Upper lobe of left lung (tissue), 6 donors: ENCODE measurements around the gene GUCY2C. TPM values are rescaled to one million over a fixed set of nuclear protein-coding genes. Genes with fewer than 3 reads are reported as not detected.

Experiments
- ATAC-seq, 2 donors: fragments of 200-7000 bp; cut with Tn5 transposase; one replicate each; pipeline ENCODE4 v1.9.1; 2022; ENCODE audit warnings: mild to moderate bottlenecking in 2 of 2, moderate library complexity in 2 of 2; ENCODE audit not compliant: low FRiP score in 2 of 2
- DNase-seq, 2 donors: peaks; one replicate each; pipeline ENCODE4 v3.0.0-alpha.2; 2019 to 2020
- H3K27ac ChIP-seq, 4 donors: fragments of 200-600 bp; sonication (generic); one replicate each; pipeline ENCODE4 v1.5.1; 2016 to 2019
- H3K27me3 ChIP-seq, 4 donors: fragments of 200-600 bp; sonication (generic); one replicate each; pipeline ENCODE4 v1.5.1; 2017 to 2019
- H3K36me3 ChIP-seq, 4 donors: fragments of 200-600 bp; sonication (generic); one replicate each; pipeline ENCODE4 v1.5.1; 2016 to 2019
- H3K4me1 ChIP-seq, 4 donors: fragments of 200-600 bp; sonication (generic); one replicate each; pipeline ENCODE4 v1.5.1; 2018 to 2019
- H3K4me3 ChIP-seq, 4 donors: fragments of 200-600 bp; sonication (generic); one replicate each; pipeline ENCODE4 v1.5.1; 2017 to 2019; ENCODE audit warnings: mild to moderate bottlenecking in 2 of 4, moderate library complexity in 1 of 4
- H3K9me3 ChIP-seq, 4 donors: fragments of 200-600 bp; sonication (generic); one replicate each; pipeline ENCODE4 v1.5.1; 2018 to 2019
- CTCF ChIP-seq, 6 experiments: fragments of 450-650 bp in 4 of 6; fragments of 200-600 bp in 2 of 6; sonication (generic) in 2 of 6; IDR thresholded peaks; one replicate each; pipeline ENCODE4 v1.5.1; 2016 to 2019; ENCODE audit warnings: antibody characterized with exemption in 6 of 6
- EP300 ChIP-seq, 4 donors: sonication (generic); formaldehyde crosslinking; IDR thresholded peaks; one replicate each; pipeline ENCODE4 v1.5.1; 2017; ENCODE audit warnings: antibody characterized with exemption in 4 of 4, control low read depth in 2 of 4
- POLR2A ChIP-seq, 4 donors: fragments of 450-650 bp; IDR thresholded peaks; one replicate each; pipeline ENCODE4 v1.5.1; 2016 to 2017; ENCODE audit warnings: antibody characterized with exemption in 4 of 4, mild to moderate bottlenecking in 2 of 4
- POLR2AphosphoS5 ChIP-seq, 2 donors: sonication (generic); formaldehyde crosslinking; IDR thresholded peaks; one replicate each; pipeline ENCODE4 v1.5.1; 2017; ENCODE audit warnings: antibody characterized with exemption in 2 of 2
- WGBS, 2 donors: methylation state at CpG; one replicate each; pipeline ENCODE4 v1.1.5; 2017 to 2018; 5-methylcytosine and 5-hydroxymethylcytosine counted together
- total RNA-seq, 6 donors: library from RNA; depleted of rRNA in 4 of 6; stranded (reverse); fragments of >200 nt in 4 of 6; gene quantifications; one replicate each; pipeline versions ENCODE4 v1.1.0 to v1.2.1, GENCODE V29; 2016 to 2021
- donor health status: DM: no; HTN: no; CAD: no; lungs with moderate emphysema.
- donor health status: DM: no; HTN: yes; CAD: no; lungs with severe emphysema.

The GUCY2C gene
- total RNA-seq, 6 donors from 2014 or later, result 1.0 TPM; not detected in 5

GRCh38 chr12:14570231-14570630 lies 126.2 kb downstream of the GUCY2C start:
- no peak overlapping the region for H3K27ac ChIP-seq
- 96 to 100% methylated on average over 1 of the region's 1 CpG for whole genome bisulfite sequencing, 2 donors

GRCh38 chr12:14567351-14568162 lies 128.8 kb downstream of the GUCY2C start, which contains the start of gene PLBD1:
Gene PLBD1, minus strand, starts transcription at chr12:14567883. Its CDS starts 187 bp downstream, at chr12:14567696.
- DNase-seq (peak; percentile 81 to 93), ATAC-seq (peak; percentile 86 to 93)
- Histone ChIP-seq H3K36me3 (no peaks in the 10 kb centered on the region), H3K27ac (peak within 1 kb of the TSS; percentile 79 to 89 (median 86)), H3K4me3 (peak within 1 kb of the TSS; percentile 51 to 62 (median 57)), H3K27me3 (no peaks in the 10 kb centered on the region), H3K9me3 (no peaks in the 10 kb centered on the region), H3K4me1 (peaks cover 0 to 17% (median 4%) of the 10 kb centered on the region in 4 donors)
- TF ChIP-seq POLR2AphosphoS5 (IDR thresholded peaks at IDR 0.05) (peak in 1 of 2 donors; percentile 6), EP300 (IDR thresholded peaks at IDR 0.05) (no peak), POLR2A (IDR thresholded peaks at IDR 0.05) (peak in 2 of 4 donors; percentile 72 to 79), CTCF (IDR thresholded peaks at IDR 0.05) (no peak)
- WGBS, 2 donors, result 18 to 22% methylated on average over 24 to 35 of the region's 76 CpGs

More at GRCh38 chr12:14570231-14570630, 126.2 kb downstream of the GUCY2C start:
- Histone ChIP-seq H3K9me3 (no peaks in the 10 kb centered on the region), H3K4me1 (peaks cover 0 to 14% (median 0%) of the 10 kb centered on the region in 4 donors), H3K4me3 (no peak overlapping the region), H3K36me3 (no peaks in the 10 kb centered on the region), H3K27me3 (no peaks in the 10 kb centered on the region)
- DNase-seq (no peak), ATAC-seq (no peak)
- TF ChIP-seq POLR2A (IDR thresholded peaks at IDR 0.05) (no peak), CTCF (IDR thresholded peaks at IDR 0.05) (no peak), EP300 (IDR thresholded peaks at IDR 0.05) (no peak), POLR2AphosphoS5 (IDR thresholded peaks at IDR 0.05) (no peak)

GRCh38 chr12:14564336-14564959 lies 132.0 kb downstream of the GUCY2C start:
- Histone ChIP-seq H3K36me3 (no peaks in the 10 kb centered on the region), H3K4me1 (peaks cover 0 to 22% (median 5%) of the 10 kb centered on the region in 4 donors), H3K9me3 (no peaks in the 10 kb centered on the region), H3K27me3 (no peaks in the 10 kb centered on the region), H3K4me3 (no peak overlapping the region), H3K27ac (no peak overlapping the region)
- DNase-seq (no peak), ATAC-seq (no peak)
- TF ChIP-seq CTCF (IDR thresholded peaks at IDR 0.05) (no peak), POLR2AphosphoS5 (IDR thresholded peaks at IDR 0.05) (no peak), EP300 (IDR thresholded peaks at IDR 0.05) (no peak), POLR2A (IDR thresholded peaks at IDR 0.05) (no peak)
- 95 to 100% methylated on average over 1 to 2 of the region's 2 CpGs for WGBS, 2 donors

GRCh38 chr12:14563046-14563445 lies 133.4 kb downstream of the GUCY2C start:
- H3K4me1 ChIP-seq, result peaks cover 0 to 19% (median 5%) of the 10 kb centered on the region in 4 donors
- ATAC-seq (no peak), DNase-seq (no peak)
- H3K27ac ChIP-seq, result peak overlapping the region in 1 of 4 donors; percentile 54
- TF ChIP-seq POLR2A (IDR thresholded peaks at IDR 0.05), result no peak
- no peak for TF ChIP-seq EP300 (IDR thresholded peaks at IDR 0.05)
- no peak for TF ChIP-seq POLR2AphosphoS5 (IDR thresholded peaks at IDR 0.05)
- no peak for TF ChIP-seq CTCF (IDR thresholded peaks at IDR 0.05)
- 60 to 68% methylated on average over 4 of the region's 4 CpGs for WGBS, 2 donors
- H3K9me3 ChIP-seq, result no peaks in the 10 kb centered on the region
- no peaks in the 10 kb centered on the region for H3K36me3 ChIP-seq
- no peaks in the 10 kb centered on the region for H3K27me3 ChIP-seq
- no peak overlapping the region for H3K4me3 ChIP-seq

Other genes with a start within 250 kb of the GUCY2C start
- gene PLBD1, start 128.7 kb downstream of the GUCY2C start, total RNA-seq, result 10 to 100 TPM; 17.8 to 69.2 (median 36.5) TPM
- 10 to 100 TPM; 18.2 to 45.0 (median 25.3) TPM for gene WBP11, start 106.9 kb upstream of the GUCY2C start, total RNA-seq
- 1 to 10 TPM in 2 of 6 donors, under 1 TPM in 3, not detected in 1; 0.33 to 3.4 (median 0.94) TPM for gene C12orf60, start 107.1 kb upstream of the GUCY2C start, total RNA-seq
- gene SMCO3, start 117.6 kb upstream of the GUCY2C start, total RNA-seq, result 1 to 10 TPM in 4 of 6 donors, under 1 TPM in 2; 0.33 to 3.1 (median 1.1) TPM
- gene ART4, start 146.9 kb upstream of the GUCY2C start, total RNA-seq, result 1 to 10 TPM in 4 of 6 donors, under 1 TPM in 2; 0.55 to 5.8 (median 2.1) TPM
- 100 to 1,000 TPM in 5 of 6 donors, 10 to 100 TPM in 1; 47.1 to 660 (median 286) TPM for gene MGP, start 189.3 kb upstream of the GUCY2C start, total RNA-seq
- gene ERP27, start 241.9 kb upstream of the GUCY2C start, total RNA-seq, result 10 to 100 TPM in 1 of 6 donors, 1 to 10 TPM in 4, not detected in 1; 1.2 to 25.0 (median 9.3) TPM